DND-41 (cell line): ENCODE measurements around the gene CEACAM3.
"Not testable (repeated sequence)": the region's sequence is repeated elsewhere in the genome, so short reads cannot be mapped to it uniquely, and the experiment has no call there.

ENCODE experiments used
- ATAC-seq: fragments of 200-7000 bp; cut with Tn5 transposase; 3 replicates; pipeline ENCODE4 v1.9.1; 2021; ENCODE audit warnings: low read depth; ENCODE audit not compliant: insufficient read depth
- DNase-seq: peaks from one replicate; pipeline ENCODE4 v3.0.0-alpha.2; 2020
- H2AFZ ChIP-seq: 2 replicates; pipeline ENCODE4 v1.6.0; 2012; ENCODE audit warnings: low read depth, low read length
- H3K27ac ChIP-seq: 2 replicates; pipeline ENCODE4 v1.5.1; 2012; ENCODE audit warnings: low read length, inconsistent platforms
- H3K27me3 ChIP-seq: fragments of 200-600 bp; sonication (generic); 2 replicates; pipeline ENCODE4 v1.6.0; 2012; ENCODE audit warnings: low read length, mild to moderate bottlenecking, inconsistent platforms; ENCODE audit not compliant: insufficient read depth, poor library complexity
- H3K36me3 ChIP-seq: 2 replicates; pipeline ENCODE4 v1.5.1; 2012; ENCODE audit warnings: low read length, inconsistent platforms; ENCODE audit not compliant: insufficient read depth
- H3K4me1 ChIP-seq: 2 replicates; pipeline ENCODE4 v1.5.1; 2012; ENCODE audit warnings: mild to moderate bottlenecking, low read length; ENCODE audit not compliant: insufficient read depth
- H3K4me2 ChIP-seq: 2 replicates; pipeline ENCODE4 v1.6.0; 2012; ENCODE audit warnings: mild to moderate bottlenecking, moderate library complexity, low read length, inconsistent platforms; ENCODE audit not compliant: insufficient read depth
- H3K4me3 ChIP-seq, 2 experiments: fragments of 200-600 bp in 1 of 2; shearing (Covaris generic) in 1 of 2; 2 replicates each; pipeline ENCODE4 v1.5.1; 2012 to 2016; ENCODE audit warnings: inconsistent platforms in 2 of 2, low read length in 2 of 2, mild to moderate bottlenecking in 2 of 2, low read depth in 1 of 2, moderate library complexity in 1 of 2
- H3K79me2 ChIP-seq: 2 replicates; pipeline ENCODE4 v1.6.0; 2012; ENCODE audit warnings: low read length, inconsistent platforms; ENCODE audit not compliant: insufficient read depth
- H3K9ac ChIP-seq: 2 replicates; pipeline ENCODE4 v1.6.0; 2012; ENCODE audit warnings: low read depth, mild to moderate bottlenecking, inconsistent platforms, low read length, moderate library complexity
- H3K9me3 ChIP-seq: 2 replicates; pipeline ENCODE4 v1.5.1; 2012; ENCODE audit warnings: low read length, moderate library complexity, mild to moderate bottlenecking, inconsistent platforms; ENCODE audit not compliant: insufficient read depth, severe bottlenecking
- H4K20me1 ChIP-seq: 2 replicates; pipeline ENCODE4 v1.6.0; 2012; ENCODE audit warnings: low read length; ENCODE audit not compliant: insufficient read depth
- EZH2 ChIP-seq: IDR thresholded peaks from 3 replicates; pipeline ENCODE4 v1.6.1; 2012; ENCODE audit warnings: borderline replicate concordance, low read depth, mild to moderate bottlenecking, moderate library complexity, low read length, inconsistent platforms; ENCODE audit not compliant: severe bottlenecking
- TF ChIP-seq, protein P1 (sequence below): IDR thresholded peaks from 2 replicates; pipeline ENCODE4 v1.5.1; 2012; ENCODE audit warnings: borderline replicate concordance, low read length, moderate library complexity, mild to moderate bottlenecking; ENCODE audit not compliant: poor library complexity, severe bottlenecking; ENCODE audit errors: extremely low read depth

CEACAM3 gene

DNA sequence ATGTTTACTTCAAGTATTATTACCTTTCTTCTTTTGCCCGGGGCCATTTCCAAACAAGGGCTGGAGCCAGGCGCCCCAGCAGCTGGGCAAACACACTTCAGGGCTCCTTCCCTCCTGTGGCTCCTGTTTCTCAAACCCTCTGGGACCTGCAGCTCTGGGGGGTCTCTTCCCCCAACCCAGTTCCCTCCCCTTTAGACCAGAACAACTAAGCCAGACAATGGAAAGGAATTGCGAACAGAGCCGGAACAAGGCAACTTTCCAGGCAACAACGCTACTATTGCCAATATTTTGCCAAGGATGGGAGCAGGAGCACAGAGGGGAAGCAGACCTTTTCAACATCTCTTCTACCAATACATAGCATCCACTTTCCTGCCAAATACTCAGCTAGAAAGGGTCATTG lies 7.3 kb upstream of the CEACAM3 start:
- not testable (repeated sequence) for ATAC-seq, H3K79me2 ChIP-seq, DNase-seq, H3K36me3 ChIP-seq, H4K20me1 ChIP-seq, H3K9me3 ChIP-seq, H3K4me1 ChIP-seq, H2AFZ ChIP-seq, H3K4me3 ChIP-seq, H3K27ac ChIP-seq, H3K9ac ChIP-seq, H3K4me2 ChIP-seq
- H3K27me3 ChIP-seq: peaks cover 17% of the 10 kb centered on the region

DNA sequence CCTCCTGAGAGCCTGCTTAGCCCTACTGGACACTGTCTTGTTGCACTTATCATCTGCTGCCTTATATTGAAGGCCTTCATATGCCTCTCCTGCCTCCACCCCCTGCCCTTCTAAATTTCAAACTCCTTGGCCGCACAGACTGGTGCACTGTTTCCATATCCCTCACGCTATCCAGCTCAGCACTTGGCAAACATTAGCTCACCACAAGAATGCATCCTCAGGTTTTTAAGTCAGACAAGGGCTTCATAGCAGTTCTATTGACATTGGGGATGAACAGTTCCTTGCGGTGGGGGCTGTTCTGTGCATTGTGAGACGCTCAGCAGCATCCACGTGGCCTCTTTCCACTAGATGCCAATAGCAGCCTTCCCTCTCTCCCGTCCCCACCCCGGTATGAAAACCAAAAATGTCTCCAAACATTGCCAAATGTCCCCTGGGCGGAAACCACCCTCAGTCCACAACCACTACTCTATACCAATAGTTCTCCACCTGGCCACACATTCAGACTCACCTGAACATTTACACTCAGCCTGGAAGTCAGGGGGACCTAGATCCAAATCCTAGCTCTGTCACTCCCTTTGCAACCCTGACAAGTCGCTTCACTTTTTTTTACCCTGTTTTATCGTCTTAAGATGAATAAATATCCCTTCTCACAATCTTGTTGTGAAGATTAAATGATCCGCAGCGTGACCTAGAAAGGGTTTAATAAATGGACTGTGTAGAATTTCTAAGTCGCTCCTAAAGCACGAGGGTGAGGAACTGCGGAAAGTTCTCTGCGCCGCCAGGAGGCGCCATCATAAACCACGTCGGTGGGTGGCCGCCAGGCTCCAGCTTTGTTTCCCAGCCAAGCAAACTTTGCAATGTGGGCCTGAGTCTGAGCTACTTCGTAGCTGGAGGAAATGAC lies 3.6 kb upstream of the CEACAM3 start:
- H3K4me1 ChIP-seq: no peaks in the 10 kb centered on the region
- no peaks in the 10 kb centered on the region for H3K79me2 ChIP-seq
- no peak overlapping the region for H3K4me2 ChIP-seq
- H3K36me3 ChIP-seq: no peaks in the 10 kb centered on the region
- no peaks in the 10 kb centered on the region for H3K9me3 ChIP-seq
- H3K4me3 ChIP-seq: no peak overlapping the region
- no peaks in the 10 kb centered on the region for H4K20me1 ChIP-seq
- H3K27me3 ChIP-seq: peaks cover 16% of the 10 kb centered on the region
- no peak overlapping the region for H3K9ac ChIP-seq
- TF ChIP-seq EZH2: no peak
- TF ChIP-seq, protein P1, sequence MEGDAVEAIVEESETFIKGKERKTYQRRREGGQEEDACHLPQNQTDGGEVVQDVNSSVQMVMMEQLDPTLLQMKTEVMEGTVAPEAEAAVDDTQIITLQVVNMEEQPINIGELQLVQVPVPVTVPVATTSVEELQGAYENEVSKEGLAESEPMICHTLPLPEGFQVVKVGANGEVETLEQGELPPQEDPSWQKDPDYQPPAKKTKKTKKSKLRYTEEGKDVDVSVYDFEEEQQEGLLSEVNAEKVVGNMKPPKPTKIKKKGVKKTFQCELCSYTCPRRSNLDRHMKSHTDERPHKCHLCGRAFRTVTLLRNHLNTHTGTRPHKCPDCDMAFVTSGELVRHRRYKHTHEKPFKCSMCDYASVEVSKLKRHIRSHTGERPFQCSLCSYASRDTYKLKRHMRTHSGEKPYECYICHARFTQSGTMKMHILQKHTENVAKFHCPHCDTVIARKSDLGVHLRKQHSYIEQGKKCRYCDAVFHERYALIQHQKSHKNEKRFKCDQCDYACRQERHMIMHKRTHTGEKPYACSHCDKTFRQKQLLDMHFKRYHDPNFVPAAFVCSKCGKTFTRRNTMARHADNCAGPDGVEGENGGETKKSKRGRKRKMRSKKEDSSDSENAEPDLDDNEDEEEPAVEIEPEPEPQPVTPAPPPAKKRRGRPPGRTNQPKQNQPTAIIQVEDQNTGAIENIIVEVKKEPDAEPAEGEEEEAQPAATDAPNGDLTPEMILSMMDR: peak; percentile 80
- no peak overlapping the region for H2AFZ ChIP-seq
- DNase-seq: peak; percentile 54
- no peak overlapping the region for H3K27ac ChIP-seq
- peak; percentile 73 for ATAC-seq

- no peaks in the 10 kb centered on the region for H3K4me1 ChIP-seq
- H2AFZ ChIP-seq: no peak overlapping the region
- TF ChIP-seq, protein P1: no peak
- no peak for TF ChIP-seq EZH2
- no peak for DNase-seq
- peaks cover 16% of the 10 kb centered on the region for H3K27me3 ChIP-seq
- no peaks in the 10 kb centered on the region for H4K20me1 ChIP-seq
- H3K9me3 ChIP-seq: no peaks in the 10 kb centered on the region
- H3K36me3 ChIP-seq: no peaks in the 10 kb centered on the region
- H3K4me2 ChIP-seq: no peak overlapping the region
- no peak overlapping the region for H3K27ac ChIP-seq
- H3K79me2 ChIP-seq: no peaks in the 10 kb centered on the region
- H3K9ac ChIP-seq: no peak overlapping the region
- no peak for ATAC-seq
- H3K4me3 ChIP-seq: no peak overlapping the region
These were observed 3.0 kb upstream of the CEACAM3 start for GRCh38 chr19:41793414-41793727.

DNA sequence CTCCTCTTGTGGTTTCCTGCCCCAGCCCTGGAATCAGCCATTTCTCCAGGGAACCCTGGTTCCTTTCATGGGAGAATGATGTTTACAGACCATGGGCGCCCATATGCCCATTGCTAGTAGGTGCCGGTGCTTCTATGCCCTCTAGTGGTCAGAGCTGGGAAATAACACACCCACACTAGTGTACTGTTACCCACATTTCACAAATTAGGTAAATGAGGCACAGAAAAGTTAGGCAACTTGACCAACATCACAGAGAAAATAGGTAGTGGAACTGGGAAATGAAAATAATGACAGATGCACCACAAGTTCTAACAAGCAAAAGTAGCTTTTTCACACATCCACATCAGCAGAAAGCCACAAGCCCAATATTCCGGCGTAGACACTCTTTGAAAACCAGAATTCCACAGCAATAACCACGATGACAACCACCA lies 1.3 kb upstream of the CEACAM3 start:
- Histone ChIP-seq H3K27ac (no peak overlapping the region), H3K79me2 (no peaks in the 10 kb centered on the region), H3K4me3 (no peak overlapping the region), H4K20me1 (no peaks in the 10 kb centered on the region), H3K9me3 (no peaks in the 10 kb centered on the region), H3K9ac (no peak overlapping the region), H3K36me3 (no peaks in the 10 kb centered on the region), H3K4me2 (no peak overlapping the region), H2AFZ (no peak overlapping the region), H3K27me3 (peaks cover 19% of the 10 kb centered on the region), H3K4me1 (no peaks in the 10 kb centered on the region)
- peak; percentile 66 for DNase-seq
- peak; percentile 95 for ATAC-seq
- TF ChIP-seq, protein P1: peak; percentile 84
- TF ChIP-seq EZH2: no peak
